CD14-positive monocyte (primary cell): ENCODE results near the gene KLHL14. TPM values are rescaled to one million over a fixed set of nuclear protein-coding genes. Genes with fewer than 3 reads are reported as not detected.

Experiments
- DNase-seq, 3 donors: peaks; one replicate each; pipeline ENCODE4 v3.0.0-alpha.2; 2011 to 2022
- H2AFZ ChIP-seq: 2 replicates; pipeline ENCODE4 v1.6.0; 2012; ENCODE audit warnings: mild to moderate bottlenecking, low read depth, low read length, inconsistent platforms; ENCODE audit not compliant: insufficient read depth, poor library complexity, severe bottlenecking
- H3K27ac ChIP-seq, 2 donors: 1 replicate in 1 of 2; 2 replicates in 1 of 2; pipeline ENCODE4 v1.5.1; 2012 to 2013; ENCODE audit warnings: low read length in 2 of 2, control low read depth in 1 of 2, inconsistent platforms in 1 of 2, low read depth in 1 of 2, mild to moderate bottlenecking in 1 of 2
- H3K27me3 ChIP-seq, 2 donors: one replicate each; pipeline versions ENCODE4 v1.6.0 to v1.6.1; 2011 to 2013; ENCODE audit warnings: low read length in 2 of 2; ENCODE audit not compliant: control insufficient read depth in 2 of 2, insufficient read depth in 2 of 2
- H3K36me3 ChIP-seq, 2 donors: replicated peaks in 1 of 2; 1 replicate in 1 of 2; 2 replicates in 1 of 2; pipeline versions ENCODE4 v1.5.1 to v1.6.1; 2012 to 2013; ENCODE audit warnings: low read length in 2 of 2, control low read depth in 1 of 2, inconsistent platforms in 1 of 2, mild to moderate bottlenecking in 1 of 2; ENCODE audit not compliant: insufficient read depth in 2 of 2, control insufficient read depth in 1 of 2
- H3K4me1 ChIP-seq, 2 donors: 1 replicate in 1 of 2; 2 replicates in 1 of 2; pipeline versions ENCODE4 v1.5.1 to v1.6.1; 2012 to 2013; ENCODE audit warnings: low read length in 2 of 2, control low read depth in 1 of 2, inconsistent platforms in 1 of 2, mild to moderate bottlenecking in 1 of 2, moderate library complexity in 1 of 2; ENCODE audit not compliant: insufficient read depth in 2 of 2, control insufficient read depth in 1 of 2
- H3K4me2 ChIP-seq: replicated peaks from 2 replicates; pipeline ENCODE3; 2012; ENCODE audit warnings: low read length, moderate library complexity, mild to moderate bottlenecking; ENCODE audit not compliant: poor library complexity, severe bottlenecking; ENCODE audit errors: extremely low read depth
- H3K4me3 ChIP-seq, 3 experiments: fragments of 200-600 bp in 1 of 3; sonication (generic) in 1 of 3; replicated peaks in 1 of 3; 1 replicate in 2 of 3; 2 replicates in 1 of 3; pipeline ENCODE4 v1.5.1; 2011 to 2013; ENCODE audit warnings: low read length in 3 of 3, mild to moderate bottlenecking in 3 of 3, control low read depth in 2 of 3, low read depth in 2 of 3, inconsistent platforms in 1 of 3, moderate library complexity in 1 of 3
- H3K79me2 ChIP-seq: 2 replicates; pipeline ENCODE4 v1.6.0; 2012; ENCODE audit warnings: mild to moderate bottlenecking, control low read depth, inconsistent platforms, low read length, moderate library complexity; ENCODE audit not compliant: insufficient read depth
- H3K9ac ChIP-seq: 2 replicates; pipeline ENCODE4 v1.6.0; 2017; ENCODE audit warnings: low read length, mild to moderate bottlenecking; ENCODE audit not compliant: insufficient read depth, poor library complexity, severe bottlenecking
- H3K9me3 ChIP-seq, 2 donors: replicated peaks in 1 of 2; 1 replicate in 1 of 2; 2 replicates in 1 of 2; pipeline versions ENCODE4 v1.5.1 to v1.6.1; 2012 to 2013; ENCODE audit warnings: low read length in 2 of 2, control low read depth in 1 of 2; ENCODE audit not compliant: control insufficient read depth in 1 of 2, insufficient read depth in 1 of 2
- H4K20me1 ChIP-seq: 2 replicates; pipeline ENCODE4 v1.6.0; 2012; ENCODE audit warnings: mild to moderate bottlenecking, low read length, control low read depth, moderate library complexity; ENCODE audit not compliant: insufficient read depth
- H3K27ac Mint-ChIP-seq, 7 donors: one replicate each; pipeline ENCODE4 v1.8.0; 2020; ENCODE audit warnings: mild to moderate bottlenecking in 7 of 7, mixed read lengths in 7 of 7, moderate library complexity in 6 of 7, inconsistent platforms in 2 of 7
- H3K27me3 Mint-ChIP-seq, 3 donors: one replicate each; pipeline ENCODE4 v1.8.0; 2021 to 2022; ENCODE audit warnings: low read depth in 3 of 3, mild to moderate bottlenecking in 3 of 3, mixed read lengths in 3 of 3, moderate library complexity in 3 of 3, inconsistent platforms in 1 of 3
- H3K36me3 Mint-ChIP-seq, 2 donors: one replicate each; pipeline ENCODE4 v1.8.0; 2020; ENCODE audit warnings: mixed read lengths in 2 of 2, inconsistent platforms in 1 of 2, mild to moderate bottlenecking in 1 of 2
- H3K4me1 Mint-ChIP-seq: one replicate; pipeline ENCODE4 v1.8.0; 2020; ENCODE audit warnings: mild to moderate bottlenecking, mixed read lengths
- H3K4me3 Mint-ChIP-seq, 2 donors: one replicate each; pipeline ENCODE4 v1.8.0; 2020; ENCODE audit warnings: mild to moderate bottlenecking in 2 of 2, mixed read lengths in 2 of 2, moderate library complexity in 1 of 2
- H3K9me3 Mint-ChIP-seq, 7 donors: one replicate each; pipeline ENCODE4 v1.8.0; 2020 to 2022; ENCODE audit warnings: mixed read lengths in 7 of 7, mild to moderate bottlenecking in 6 of 7, moderate library complexity in 6 of 7, inconsistent platforms in 2 of 7
- WGBS: methylation state at CpG from one replicate; pipeline ENCODE4 v1.1.5; 2013; ENCODE audit warnings: missing lambda C conversion rate; ENCODE audit not compliant: insufficient coverage; 5-methylcytosine and 5-hydroxymethylcytosine counted together
- intact Hi-C, 2 donors: fragments of 100-400 bp; cut with micrococcal nuclease; formaldehyde crosslinking; loops; one replicate each; pipeline versions ENCODE4 v1.15.0 to v1.15.1; 2023
- polyA plus RNA-seq, 3 donors: library from polyadenylated mRNA; depleted of rRNA in 1 of 3; unstranded in 2 of 3; stranded (reverse) in 1 of 3; fragments of 300-500 nt in 2 of 3; fragments of >200 nt in 1 of 3; fragmentation: Illumina TruSeq in 2 of 3; gene quantifications; 1 replicate in 2 of 3; 2 replicates in 1 of 3; pipeline ENCODE4 v1.2.3, GENCODE V29; 2012 to 2021
- TF ChIP-seq, protein P1 (sequence below): fragments of 200-600 bp; IDR thresholded peaks from one replicate; pipeline ENCODE4 v1.8.0; 2022; ENCODE audit warnings: antibody characterized with exemption, mild to moderate bottlenecking

KLHL14 gene
- polyA plus RNA-seq, 3 donors: 0.08 TPM; not detected in 2

GRCh38 chr18:32714571-32715148 is 58.2 kb downstream of the KLHL14 start:
- H4K20me1 ChIP-seq: no peaks in the 10 kb centered on the region
- intact Hi-C loops: no loop called here
- H3K27ac ChIP-seq: no peak overlapping the region
- Mint-ChIP-seq H3K27me3 (no peaks in the 10 kb centered on the region), H3K27ac (no peak overlapping the region), H3K9me3 (no peaks in the 10 kb centered on the region), H3K4me3 (no peak overlapping the region), H3K36me3 (no peaks in the 10 kb centered on the region), H3K4me1 (no peaks in the 10 kb centered on the region)
- no peaks in the 10 kb centered on the region for H3K36me3 ChIP-seq
- H3K4me1 ChIP-seq: no peaks in the 10 kb centered on the region
- WGBS: 0% methylated on average over 4 of the region's 4 CpGs
- no peak overlapping the region for H3K4me2 ChIP-seq
- TF ChIP-seq, protein P1, sequence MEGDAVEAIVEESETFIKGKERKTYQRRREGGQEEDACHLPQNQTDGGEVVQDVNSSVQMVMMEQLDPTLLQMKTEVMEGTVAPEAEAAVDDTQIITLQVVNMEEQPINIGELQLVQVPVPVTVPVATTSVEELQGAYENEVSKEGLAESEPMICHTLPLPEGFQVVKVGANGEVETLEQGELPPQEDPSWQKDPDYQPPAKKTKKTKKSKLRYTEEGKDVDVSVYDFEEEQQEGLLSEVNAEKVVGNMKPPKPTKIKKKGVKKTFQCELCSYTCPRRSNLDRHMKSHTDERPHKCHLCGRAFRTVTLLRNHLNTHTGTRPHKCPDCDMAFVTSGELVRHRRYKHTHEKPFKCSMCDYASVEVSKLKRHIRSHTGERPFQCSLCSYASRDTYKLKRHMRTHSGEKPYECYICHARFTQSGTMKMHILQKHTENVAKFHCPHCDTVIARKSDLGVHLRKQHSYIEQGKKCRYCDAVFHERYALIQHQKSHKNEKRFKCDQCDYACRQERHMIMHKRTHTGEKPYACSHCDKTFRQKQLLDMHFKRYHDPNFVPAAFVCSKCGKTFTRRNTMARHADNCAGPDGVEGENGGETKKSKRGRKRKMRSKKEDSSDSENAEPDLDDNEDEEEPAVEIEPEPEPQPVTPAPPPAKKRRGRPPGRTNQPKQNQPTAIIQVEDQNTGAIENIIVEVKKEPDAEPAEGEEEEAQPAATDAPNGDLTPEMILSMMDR: peak; percentile 42
- no peaks in the 10 kb centered on the region for H3K79me2 ChIP-seq
- H3K9ac ChIP-seq: no peak overlapping the region
- no peak overlapping the region for H2AFZ ChIP-seq
- peak in 1 of 3 donors; percentile 4 for DNase-seq
- H3K4me3 ChIP-seq: no peak overlapping the region
- H3K9me3 ChIP-seq: no peaks in the 10 kb centered on the region
- H3K27me3 ChIP-seq: no peaks in the 10 kb centered on the region

DNA sequence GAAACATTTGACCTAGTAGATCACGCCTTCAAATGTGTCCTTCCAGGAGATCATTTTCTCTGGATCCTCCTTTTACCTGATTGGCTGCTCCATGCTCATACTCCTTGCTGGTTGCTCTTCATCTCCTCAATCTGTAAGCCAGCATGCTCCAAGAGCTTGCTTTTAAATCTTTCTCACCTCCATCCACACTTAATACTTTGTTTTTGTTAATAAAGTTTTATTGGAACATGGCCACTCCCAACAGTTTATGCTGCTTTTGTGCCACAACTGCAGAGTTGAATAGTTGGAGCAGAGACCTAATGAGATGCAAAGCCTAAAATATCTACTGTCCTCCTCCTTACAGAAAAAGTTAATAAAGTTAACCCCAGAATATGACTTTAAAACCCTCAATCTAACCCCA is 60.0 kb downstream of the KLHL14 start:
- H3K4me3 ChIP-seq: no peak overlapping the region
- Mint-ChIP-seq H3K36me3 (no peaks in the 10 kb centered on the region), H3K4me1 (no peaks in the 10 kb centered on the region), H3K27me3 (peaks cover 0 to 4% (median 2%) of the 10 kb centered on the region in 3 donors), H3K4me3 (no peak overlapping the region), H3K9me3 (no peaks in the 10 kb centered on the region), H3K27ac (peak overlapping the region in 1 of 7 donors; percentile 46)
- no peaks in the 10 kb centered on the region for H3K27me3 ChIP-seq
- DNase-seq: no peak
- no peak overlapping the region for H3K27ac ChIP-seq
- no peak overlapping the region for H2AFZ ChIP-seq
- no peaks in the 10 kb centered on the region for H3K79me2 ChIP-seq
- no peak overlapping the region for H3K9ac ChIP-seq
- TF ChIP-seq, protein P1: no peak
- intact Hi-C loops: no loop called here
- H3K9me3 ChIP-seq: no peaks in the 10 kb centered on the region
- no peaks in the 10 kb centered on the region for H3K4me1 ChIP-seq
- 86% methylated on average over 1 of the region's 1 CpG for WGBS
- no peaks in the 10 kb centered on the region for H3K36me3 ChIP-seq
- no peak overlapping the region for H3K4me2 ChIP-seq
- no peaks in the 10 kb centered on the region for H4K20me1 ChIP-seq
